ENCODE measurements around the gene B4GALT1. TPM values are rescaled to one million over a fixed set of nuclear protein-coding genes. Genes with fewer than 3 reads are reported as not detected.
"Not testable (repeated sequence)": the region's sequence is repeated elsewhere in the genome, so short reads cannot be mapped to it uniquely, and the experiment has no call there.

The B4GALT1 gene
- total RNA-seq, 1 donor from 2014 or later, result 12.1 TPM

DNA sequence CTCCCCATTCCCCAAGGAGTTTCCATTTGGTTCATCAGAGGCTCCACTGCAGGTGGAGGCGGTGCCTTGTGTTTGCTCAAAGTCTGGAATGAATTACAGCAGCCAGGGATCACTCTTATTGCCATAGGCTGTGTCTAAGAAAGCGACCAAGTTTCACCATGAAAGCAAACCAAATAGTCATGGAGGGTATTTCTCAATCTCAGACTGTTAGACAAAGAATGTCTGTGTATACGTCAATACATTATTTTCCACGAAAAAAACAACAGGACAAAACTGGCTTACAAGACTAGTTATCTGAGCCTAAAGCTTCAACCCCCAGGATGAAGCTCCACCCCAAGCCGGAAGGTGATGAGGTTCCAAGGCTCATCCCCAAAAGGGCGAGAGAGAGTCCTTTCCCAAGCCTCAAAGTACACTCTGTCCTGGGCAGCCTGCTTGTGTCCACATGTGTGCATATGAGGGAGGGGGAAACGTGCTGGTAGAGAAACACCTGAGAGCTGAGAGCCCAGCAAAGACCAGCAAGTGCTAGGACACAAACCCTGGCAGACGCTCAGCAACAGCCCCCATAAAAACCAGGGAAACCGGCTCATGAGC is 4.3 kb downstream of the B4GALT1 start:
- DNase-seq (ENCODE audit: low read depth in 2 of 2), result no peak

GRCh38 chr9:33161589-33162132 is 5.5 kb downstream of the B4GALT1 start:
- no peak for DNase-seq (ENCODE audit: low read depth in 2 of 2)

DNA sequence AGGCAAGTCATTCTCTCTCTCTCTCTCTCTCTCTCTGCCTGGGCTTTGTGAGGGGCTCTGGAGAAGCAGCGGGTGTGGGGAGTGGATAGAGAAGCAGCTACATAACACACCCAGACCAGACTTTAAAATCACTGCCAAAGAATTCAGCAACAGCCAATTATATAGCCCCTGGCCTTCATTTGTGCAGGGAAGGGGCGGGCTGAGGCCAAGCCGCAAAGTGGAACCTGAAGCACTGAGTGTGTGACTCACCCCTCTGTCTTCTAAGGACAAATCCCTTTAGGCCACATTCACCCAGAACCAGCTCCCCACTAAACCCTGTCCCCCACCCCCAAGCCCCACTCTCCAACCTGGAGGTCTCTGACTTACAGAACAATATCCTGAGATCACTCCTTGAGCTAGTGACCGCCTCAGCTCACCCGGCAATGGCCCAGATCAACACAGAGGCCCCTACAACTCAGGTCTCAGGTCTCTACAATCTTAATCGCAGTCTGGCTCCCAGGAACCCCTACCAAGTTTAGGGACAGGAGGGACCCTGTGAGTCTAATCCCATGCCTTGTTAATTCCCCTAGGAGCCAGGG is 6.0 kb downstream of the B4GALT1 start:
- peak in 1 of 2 donors; percentile 82 for DNase-seq (ENCODE audit: low read depth in 2 of 2)

DNA sequence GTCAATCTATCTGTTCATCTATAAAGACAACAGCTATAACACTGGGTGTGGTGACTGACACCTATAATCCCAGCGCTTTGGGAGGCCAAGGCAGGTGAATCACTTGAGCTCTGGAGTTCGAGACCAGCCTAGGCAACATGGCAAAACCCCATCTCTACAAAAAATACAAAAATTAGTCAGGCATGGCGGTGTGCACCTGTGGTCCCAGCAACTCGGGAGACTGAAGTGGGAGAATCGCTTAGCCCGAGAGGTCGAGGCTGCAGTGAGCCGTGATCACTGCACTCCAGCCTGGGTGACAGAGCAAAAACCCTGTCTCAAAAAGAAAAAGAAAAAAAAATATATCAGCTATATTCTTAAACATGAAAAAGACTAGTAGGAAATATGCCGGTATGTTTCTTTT is 6.7 kb downstream of the B4GALT1 start:
- not testable (repeated sequence) for DNase-seq (ENCODE audit: low read depth in 2 of 2)

DNA sequence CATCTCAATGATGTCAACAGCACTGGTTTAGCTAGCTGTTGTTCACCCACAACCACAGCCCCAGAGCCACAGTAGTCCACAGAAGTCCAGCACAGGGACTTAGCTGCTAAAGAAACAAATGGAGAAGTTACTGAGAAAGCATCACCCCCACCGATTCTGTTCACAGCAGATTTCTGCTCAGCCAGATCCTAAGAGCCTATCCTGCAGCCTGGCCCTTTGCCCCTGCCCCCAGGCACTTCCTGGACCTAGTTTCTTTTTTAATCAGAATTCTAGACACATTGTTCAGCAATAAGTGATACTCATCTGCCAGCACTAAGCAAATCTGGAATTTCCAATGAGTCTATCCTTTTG is 7.4 kb downstream of the B4GALT1 start:
- DNase-seq (ENCODE audit: low read depth in 2 of 2), result peak; percentile 48 to 71

DNA sequence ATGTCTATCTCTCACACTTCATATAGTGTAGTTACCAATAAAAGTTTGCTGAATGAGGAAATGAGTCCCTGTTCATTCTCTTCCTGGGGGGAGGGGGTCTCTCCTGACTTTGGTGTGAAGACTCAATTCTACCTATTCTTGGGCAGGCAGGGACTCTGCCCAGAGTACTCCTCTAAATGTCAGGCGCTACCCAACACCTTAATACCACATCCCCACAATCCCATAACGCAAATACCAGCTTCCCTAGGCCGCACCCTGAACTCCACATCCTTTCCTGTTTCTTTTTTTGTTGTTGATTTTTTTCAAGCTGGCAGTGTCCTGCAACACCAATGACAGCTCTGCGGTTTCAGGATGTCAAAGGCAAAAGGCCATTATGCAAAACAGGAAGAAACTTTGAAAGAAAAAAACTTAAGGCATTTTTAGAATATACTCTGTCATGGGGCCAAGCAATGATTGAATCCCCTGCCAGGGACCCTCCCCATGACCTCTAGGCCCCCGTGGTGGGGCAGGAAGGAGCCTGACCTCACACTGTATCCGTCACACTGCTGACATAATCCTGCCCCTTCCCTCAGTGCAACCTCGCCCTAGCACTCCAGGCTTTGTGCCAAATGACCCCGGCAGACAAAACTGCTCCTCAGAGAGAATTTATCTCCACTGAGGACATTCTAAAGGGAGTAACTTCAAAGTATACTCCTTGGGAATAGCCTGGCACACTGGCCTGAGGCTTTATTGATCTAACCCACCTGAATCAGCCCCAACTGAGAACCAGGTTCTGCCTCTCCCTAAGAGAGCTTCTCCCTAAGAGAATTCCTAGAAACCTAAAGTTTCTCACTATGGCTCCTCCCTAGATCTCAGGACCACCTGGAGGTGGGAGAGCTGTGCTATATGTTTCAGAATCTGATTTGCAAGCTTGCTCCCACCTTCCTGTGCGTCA is 8.0 kb downstream of the B4GALT1 start:
- peak; percentile 70 to 88 for DNase-seq (ENCODE audit: low read depth in 2 of 2)

DNA sequence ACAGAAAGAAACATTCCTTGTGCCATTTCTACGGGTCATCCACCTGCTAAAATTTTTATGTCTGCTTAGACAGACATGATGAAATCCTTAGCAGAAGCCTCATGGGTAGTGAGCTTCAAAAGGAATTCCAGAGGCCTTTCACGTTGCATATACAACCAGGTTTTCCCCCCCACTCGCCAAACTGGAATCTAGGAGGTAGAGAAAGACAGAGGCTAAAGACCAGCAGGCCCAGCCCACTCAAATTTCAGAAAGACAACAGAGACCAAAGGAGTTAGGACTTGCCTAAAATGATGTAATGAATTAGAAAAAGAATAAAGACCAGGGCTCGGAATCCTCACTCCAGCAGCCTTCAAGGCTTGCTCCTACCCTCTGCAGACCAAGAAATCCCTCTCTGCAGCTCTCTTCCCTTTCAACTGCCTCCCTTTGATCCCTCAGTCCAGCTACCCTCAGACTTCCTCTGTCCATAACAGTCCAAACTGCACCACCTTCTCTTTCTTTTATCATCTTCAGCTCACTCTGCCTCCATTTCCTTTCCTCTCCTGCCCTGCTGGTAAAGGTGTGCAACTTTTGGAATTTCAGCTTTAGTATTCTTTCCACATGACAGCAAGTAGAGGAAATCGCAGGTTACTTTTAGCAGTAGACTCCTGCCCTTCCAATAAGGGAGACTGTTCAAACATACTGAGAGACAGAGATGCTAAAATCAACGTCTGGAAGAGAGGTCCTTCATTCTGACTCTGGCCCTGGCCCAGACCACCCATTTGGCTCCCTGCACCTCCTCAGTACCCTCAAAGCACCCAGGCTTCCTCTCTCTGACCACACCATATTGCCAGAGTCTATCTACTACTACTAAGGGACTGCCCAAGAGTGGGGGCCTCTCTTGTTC is 8.9 kb downstream of the B4GALT1 start:
- no peak for DNase-seq (ENCODE audit: low read depth in 2 of 2)

- DNase-seq (ENCODE audit: low read depth in 2 of 2), result no peak
Observed at GRCh38 chr9:33155393-33155792, 11.7 kb downstream of the B4GALT1 start.

GRCh38 chr9:33154371-33154770 is 12.8 kb downstream of the B4GALT1 start:
- DNase-seq (ENCODE audit: low read depth in 2 of 2), result no peak

- no peak for DNase-seq (ENCODE audit: low read depth in 2 of 2)
Observed at GRCh38 chr9:33153666-33154065, 13.5 kb downstream of the B4GALT1 start.

GRCh38 chr9:33153001-33153400 is 14.1 kb downstream of the B4GALT1 start:
- no peak for DNase-seq (ENCODE audit: low read depth in 2 of 2)

- DNase-seq (ENCODE audit: low read depth in 2 of 2), result no peak
Observed at GRCh38 chr9:33151601-33152000, 15.5 kb downstream of the B4GALT1 start.

GRCh38 chr9:33151007-33151557 is 16.1 kb downstream of the B4GALT1 start:
- DNase-seq (ENCODE audit: low read depth in 2 of 2), result peak in 1 of 2 donors; percentile 81

DNA sequence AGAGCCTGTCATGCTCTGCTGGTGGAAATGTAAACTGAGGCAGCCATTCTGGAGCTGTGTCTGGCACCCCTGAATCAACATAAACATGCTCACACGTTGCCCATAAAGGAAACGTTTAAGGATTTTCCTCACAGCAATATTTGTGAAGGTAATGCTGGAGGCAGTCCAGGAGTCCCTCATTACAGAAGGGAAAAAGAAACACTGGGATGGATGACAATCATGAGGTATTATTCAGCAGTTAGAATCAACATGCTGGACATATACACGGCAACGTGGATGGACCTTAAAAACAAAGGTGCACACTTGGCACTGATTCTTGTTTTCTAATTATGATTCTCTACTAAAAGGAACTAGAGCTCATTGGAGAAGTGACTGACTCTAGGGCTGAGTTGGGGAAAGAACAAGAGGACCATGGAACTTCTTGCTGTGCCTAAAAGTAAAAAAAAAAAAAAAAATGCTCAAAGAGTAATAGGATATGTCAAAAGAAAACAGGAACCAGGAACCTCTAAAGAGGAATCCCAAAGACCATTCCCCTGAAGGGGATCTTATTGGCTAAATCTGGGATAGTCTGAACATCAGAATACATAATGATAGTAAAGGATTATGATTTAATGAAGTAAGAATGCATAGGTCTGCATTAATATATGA is 18.6 kb downstream of the B4GALT1 start:
- peak; percentile 57 for DNase-seq (ENCODE audit: low read depth in 2 of 2)

DNA sequence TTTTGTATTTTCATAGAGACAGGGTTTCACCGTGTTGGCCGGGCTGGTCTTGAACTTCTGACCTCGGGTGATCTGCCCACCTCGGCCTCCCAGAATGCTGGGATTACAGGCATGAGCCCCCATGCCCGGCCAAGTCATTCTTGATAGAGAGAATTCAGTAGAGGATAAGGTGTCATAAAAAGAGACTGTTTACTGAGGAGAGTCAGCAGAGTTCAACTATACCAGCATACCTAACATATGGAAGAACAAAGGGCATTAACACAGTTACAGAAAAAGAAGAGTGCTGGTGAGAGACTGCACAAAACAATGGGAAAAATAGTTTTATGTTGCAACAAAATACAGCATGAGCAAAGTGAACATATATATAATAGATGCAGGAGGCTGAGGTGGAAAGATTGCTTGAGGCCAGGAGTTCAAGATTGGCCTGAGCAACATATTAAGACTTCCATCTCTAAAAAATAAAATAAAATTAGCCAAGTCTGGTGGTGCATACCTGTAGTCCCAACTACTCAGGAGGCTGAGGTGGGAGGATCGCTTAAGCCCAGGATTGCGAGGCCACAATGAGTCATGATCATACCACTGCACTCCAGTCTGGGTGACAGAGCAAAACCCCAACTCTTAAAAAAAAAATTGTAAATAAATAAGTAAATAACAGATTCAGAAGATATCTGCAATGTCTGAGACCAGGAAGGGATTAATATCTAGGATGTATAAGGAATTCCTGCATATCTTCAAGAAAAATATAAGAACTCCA is 19.5 kb downstream of the B4GALT1 start:
- no peak for DNase-seq (ENCODE audit: low read depth in 2 of 2)

DNA sequence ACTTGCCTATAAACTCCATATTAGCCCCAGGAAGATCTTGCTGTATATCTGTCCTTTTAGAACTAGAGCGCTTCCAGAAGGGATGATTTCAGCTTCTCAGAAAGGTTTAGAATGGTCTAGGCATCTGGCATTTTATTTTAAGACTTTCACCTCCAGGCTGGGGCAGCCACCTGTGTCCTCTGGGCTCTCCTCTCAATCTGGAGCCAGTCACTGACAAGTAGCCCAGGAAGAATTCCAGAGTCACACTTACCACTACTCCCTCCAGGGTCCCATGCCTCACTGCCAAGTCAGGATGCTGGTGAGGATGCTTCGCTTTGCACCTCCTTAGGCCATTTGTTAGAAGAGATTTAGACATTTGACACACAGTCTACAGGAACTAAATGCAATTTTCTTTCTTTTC is 20.8 kb downstream of the B4GALT1 start:
- DNase-seq (ENCODE audit: low read depth in 2 of 2), result no peak

DNA sequence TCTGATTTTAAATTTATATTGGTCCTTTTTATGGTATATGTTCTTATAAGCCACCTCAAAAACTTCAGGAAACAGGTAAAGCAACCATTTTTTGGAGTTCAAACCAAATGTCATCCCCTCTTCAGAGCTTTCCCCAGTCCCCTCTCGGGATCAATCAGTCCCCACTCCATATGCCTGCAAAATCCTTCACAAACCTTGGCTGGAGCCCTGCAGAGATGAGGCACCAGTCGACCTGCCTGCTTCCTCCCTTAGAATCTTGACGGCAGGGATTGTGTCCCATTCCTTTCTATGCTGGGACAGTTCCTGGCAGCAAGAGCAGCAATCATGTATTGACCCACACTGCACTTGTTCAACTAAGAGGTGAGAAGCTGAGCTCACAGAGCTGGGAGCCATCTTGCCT is 22.6 kb downstream of the B4GALT1 start:
- DNase-seq (ENCODE audit: low read depth in 2 of 2), result no peak

DNA sequence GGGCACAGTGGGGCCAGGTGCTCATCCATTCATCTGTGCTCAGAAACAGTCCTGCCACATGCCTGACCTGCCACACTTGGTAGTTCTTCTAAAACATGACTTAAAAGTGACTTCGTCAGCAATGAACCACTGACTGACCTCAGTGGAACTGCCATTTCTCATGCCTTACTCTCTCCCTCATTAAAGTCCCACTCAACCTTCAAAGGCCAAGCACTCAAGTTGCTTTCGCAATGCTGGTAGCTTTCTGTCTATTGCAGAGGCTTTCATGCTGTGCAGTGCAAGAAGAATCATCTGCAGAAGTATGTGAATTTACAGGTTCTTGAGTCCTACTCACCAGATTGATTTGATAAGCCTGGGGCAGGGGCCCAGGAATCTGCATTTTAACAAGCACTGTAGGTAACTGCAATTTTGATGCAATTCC is 23.9 kb downstream of the B4GALT1 start:
- DNase-seq (ENCODE audit: low read depth in 2 of 2), result no peak

DNA sequence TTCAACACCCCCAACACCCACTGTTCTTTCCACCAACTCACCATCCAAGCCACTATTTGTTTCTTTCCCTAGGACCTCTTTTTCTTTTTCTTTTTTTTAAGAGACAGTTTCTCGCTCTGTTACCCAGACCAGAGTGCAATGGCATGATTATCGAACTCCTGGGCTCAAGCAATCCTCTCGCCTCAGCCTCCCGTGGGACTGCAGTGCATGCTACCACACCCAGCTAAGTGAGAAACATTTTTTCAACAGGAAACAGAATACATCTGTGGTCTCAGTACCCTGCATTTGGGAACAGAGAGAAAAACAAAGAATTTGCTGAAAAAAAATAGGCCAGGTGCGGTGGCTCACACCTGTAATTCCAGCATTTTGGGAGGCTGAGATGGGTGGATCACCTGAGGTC is 24.6 kb downstream of the B4GALT1 start:
- no peak for DNase-seq (ENCODE audit: low read depth in 2 of 2)

Data from dermis microvascular lymphatic vessel endothelial cell (primary cell).